HG03108 (cell line): ENCODE results near the gene TP53I13.

Source experiments
- ATAC-seq: cut with Tn5 transposase; IDR thresholded peaks from one replicate; pipeline ENCODE4 v1.9.1; 2021; ENCODE audit warnings: moderate library complexity; ENCODE audit not compliant: unreplicated experiment

The TP53I13 gene

GRCh38 chr17:29591737-29592608 is 23.5 kb downstream of the TP53I13 start:
- ATAC-seq = no peak

GRCh38 chr17:29592850-29593551 is 24.5 kb downstream of the TP53I13 start, which contains the start of gene ANKRD13B:
TSS of gene ANKRD13B (plus strand) at chr17:29593132. CDS start at chr17:29593622, 490 bp downstream.
- ATAC-seq = no peak

- no peak for ATAC-seq
Measured at GRCh38 chr17:29593591-29594518, 25.4 kb downstream of the TP53I13 start.

- no peak for ATAC-seq
Measured at GRCh38 chr17:29594519-29595090, 26.1 kb downstream of the TP53I13 start.

GRCh38 chr17:29595107-29595942 is 26.8 kb downstream of the TP53I13 start:
- ATAC-seq = no peak

- no peak for ATAC-seq
Measured at GRCh38 chr17:29595943-29596774, 27.7 kb downstream of the TP53I13 start.

- no peak for ATAC-seq
Measured at GRCh38 chr17:29596811-29597210, 28.3 kb downstream of the TP53I13 start.

- ATAC-seq = no peak
Measured at GRCh38 chr17:29597361-29598172, 29.1 kb downstream of the TP53I13 start.

GRCh38 chr17:29603109-29603674 is 34.7 kb downstream of the TP53I13 start:
- no peak for ATAC-seq

- no peak for ATAC-seq
Measured at GRCh38 chr17:29607557-29608195, 39.2 kb downstream of the TP53I13 start.

GRCh38 chr17:29608986-29609385 is 40.5 kb downstream of the TP53I13 start:
- no peak for ATAC-seq

- ATAC-seq = no peak
Measured at GRCh38 chr17:29610395-29610794, 41.9 kb downstream of the TP53I13 start.

GRCh38 chr17:29611351-29612093 is 43.0 kb downstream of the TP53I13 start:
- no peak for ATAC-seq

GRCh38 chr17:29612094-29612403 is 43.5 kb downstream of the TP53I13 start:
- ATAC-seq = no peak

- no peak for ATAC-seq
Measured at GRCh38 chr17:29612404-29613280, 44.1 kb downstream of the TP53I13 start.

GRCh38 chr17:29613352-29613837 is 44.9 kb downstream of the TP53I13 start:
- no peak for ATAC-seq
